Activated effector memory CD4-positive, alpha-beta T cell treated with Interleukin-2 at 50 U/mL for 16 hours (primary cell): Measurements from ENCODE around the gene RABGAP1L.
"Not testable (repeated sequence)": the region's sequence is repeated elsewhere in the genome, so short reads cannot be mapped to it uniquely, and the experiment has no call there.

ENCODE experiments used
- DNase-seq: peaks from one replicate; pipeline ENCODE4 v3.0.0-alpha.2; 2020

RABGAP1L gene

DNA sequence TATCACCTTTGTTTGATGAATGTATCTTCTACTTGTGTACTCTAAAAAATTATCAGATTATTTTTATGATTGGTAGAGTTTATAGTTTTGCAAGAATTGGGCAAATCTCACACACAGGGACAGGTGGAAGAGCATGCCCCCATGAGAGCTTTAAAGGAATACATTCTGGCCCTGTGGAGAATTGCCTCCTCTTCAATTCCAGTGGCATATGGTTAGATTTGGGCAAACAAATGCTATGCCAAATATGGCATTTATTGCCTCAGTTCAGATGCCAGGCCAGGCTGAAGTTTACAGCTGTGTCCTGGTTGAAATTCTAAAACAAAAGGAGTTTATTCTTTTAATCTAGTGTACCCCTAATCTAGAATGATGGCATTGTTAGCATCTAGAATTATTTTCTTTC lies 678.1 kb downstream of the RABGAP1L start:
- DNase-seq: no peak

- no peak for DNase-seq
Measured at GRCh38 chr1:174839211-174839610, 679.9 kb downstream of the RABGAP1L start.

DNA sequence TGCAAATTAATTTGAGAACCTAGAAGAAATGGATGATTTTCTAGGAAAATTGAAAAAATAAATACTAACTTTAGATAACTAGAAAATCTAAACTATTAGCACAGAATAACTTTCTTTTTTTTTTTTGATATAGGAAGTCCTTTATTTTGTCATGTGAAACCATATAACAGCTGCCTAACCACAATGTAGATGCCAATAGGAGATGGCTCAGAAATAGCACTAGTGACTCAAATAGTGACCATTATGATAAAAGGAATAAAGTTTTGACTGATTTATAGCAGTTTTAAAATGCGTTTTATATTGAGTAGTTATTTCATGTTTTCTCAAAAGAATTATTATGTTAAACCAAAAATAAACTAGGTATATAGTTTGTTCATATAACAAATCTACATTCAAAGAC lies 682.4 kb downstream of the RABGAP1L start:
- no peak for DNase-seq

GRCh38 chr1:174848593-174849560 lies 689.6 kb downstream of the RABGAP1L start:
- DNase-seq: not testable (repeated sequence)

DNA sequence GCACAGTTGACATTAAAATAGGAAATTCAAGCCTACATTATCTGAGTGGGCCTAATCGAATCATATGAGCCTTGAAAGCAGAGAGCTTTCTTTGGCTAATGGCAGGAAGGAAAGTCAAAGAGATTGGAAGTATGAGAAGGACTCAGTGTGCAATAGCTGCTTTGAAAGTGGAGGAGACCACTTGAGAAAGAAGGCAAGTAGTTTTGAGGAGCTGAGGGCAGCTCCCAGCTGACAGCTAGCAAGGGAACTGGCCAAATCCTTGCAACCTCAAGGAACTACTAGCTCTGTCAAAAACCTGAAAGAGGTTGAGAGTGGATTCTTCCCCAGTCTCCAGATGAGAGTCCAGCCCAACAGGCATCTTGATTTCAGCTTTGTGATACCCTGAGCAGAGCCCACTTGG lies 691.4 kb downstream of the RABGAP1L start:
- no peak for DNase-seq

DNA sequence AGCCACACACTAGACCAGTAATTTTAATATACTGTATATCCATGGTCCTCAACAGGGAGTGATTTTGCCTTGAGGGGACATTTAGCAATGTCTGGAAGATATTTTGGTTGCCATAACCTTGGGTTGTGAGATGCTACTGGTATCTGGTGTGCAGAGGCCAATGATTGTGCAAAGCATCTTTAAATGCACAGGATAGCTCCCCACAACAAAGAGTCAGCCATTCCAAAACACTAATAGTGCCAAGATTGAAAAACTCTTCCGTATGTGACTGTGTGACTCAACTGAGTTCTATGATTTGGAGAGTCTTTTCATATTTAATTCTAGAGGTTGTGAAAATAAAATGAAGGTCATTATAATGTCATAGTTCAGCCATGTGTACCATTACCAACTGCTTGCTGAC lies 699.0 kb downstream of the RABGAP1L start:
- no peak for DNase-seq

- no peak for DNase-seq
Measured at GRCh38 chr1:174870319-174870718, 711.0 kb downstream of the RABGAP1L start.

DNA sequence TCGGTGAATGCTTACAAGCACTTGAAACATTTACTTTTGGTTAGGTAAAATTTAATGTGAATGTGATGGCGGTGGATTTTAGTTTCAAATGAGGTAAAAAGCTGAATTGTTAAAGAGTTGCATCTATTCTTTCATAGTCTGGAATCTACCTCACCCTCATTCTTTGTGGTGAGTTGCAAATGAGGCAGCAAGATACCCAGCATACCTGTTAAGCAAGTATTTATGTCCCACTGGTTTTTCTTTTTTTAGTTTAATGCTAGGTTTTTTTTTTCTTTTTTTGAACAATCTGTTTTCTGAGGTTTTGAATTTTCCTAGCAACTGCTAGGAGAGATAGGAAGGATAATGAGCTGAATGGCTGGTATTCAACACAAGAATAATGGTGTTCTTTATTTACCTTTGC lies 712.6 kb downstream of the RABGAP1L start:
- DNase-seq: no peak

GRCh38 chr1:174872615-174873058 lies 713.3 kb downstream of the RABGAP1L start:
- no peak for DNase-seq

- DNase-seq: no peak
Measured at GRCh38 chr1:174874331-174875053, 715.2 kb downstream of the RABGAP1L start.

DNA sequence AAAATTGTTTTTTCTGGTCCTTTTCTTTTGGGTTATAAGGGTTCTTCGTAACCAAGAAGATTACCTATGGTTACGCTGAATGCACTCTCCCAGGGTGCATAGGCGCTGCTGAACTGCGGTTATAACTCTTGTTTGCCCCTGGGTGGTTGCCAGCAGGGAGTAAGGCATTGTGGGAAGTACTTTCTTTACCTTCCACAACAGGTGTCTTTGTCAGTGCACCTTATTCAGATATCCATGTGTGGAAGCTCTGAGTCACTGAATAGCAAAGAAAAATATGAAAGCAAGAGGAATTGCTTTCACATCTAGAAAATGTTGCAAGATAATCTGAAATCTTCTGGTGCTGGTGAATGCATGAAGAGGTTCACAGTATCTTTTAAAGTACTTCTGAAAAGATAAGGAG lies 716.0 kb downstream of the RABGAP1L start:
- peak; percentile 11 for DNase-seq

- no peak for DNase-seq
Measured at GRCh38 chr1:174877208-174877673, 717.9 kb downstream of the RABGAP1L start.

- no peak for DNase-seq
Measured at GRCh38 chr1:174880171-174880570, 720.9 kb downstream of the RABGAP1L start.

DNA sequence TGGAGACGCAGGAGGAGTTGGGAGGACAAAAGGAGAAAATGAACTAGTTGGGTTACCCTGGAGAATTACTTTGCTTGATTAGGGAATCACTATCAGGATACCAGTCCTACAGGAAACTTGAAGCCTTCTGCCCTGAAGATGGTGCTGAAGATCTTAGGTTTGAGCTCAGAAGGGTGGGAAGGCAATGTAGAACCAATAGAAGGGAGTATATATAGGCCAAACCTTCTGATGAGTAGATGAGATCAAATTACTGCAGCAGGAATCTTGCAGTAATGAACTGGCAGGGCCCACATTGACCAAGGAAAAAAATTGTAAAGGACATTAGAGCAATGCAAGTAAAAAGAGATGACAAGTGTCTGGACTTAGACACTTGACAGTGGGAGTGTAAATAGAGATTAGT lies 724.1 kb downstream of the RABGAP1L start:
- no peak for DNase-seq

GRCh38 chr1:174884038-174884437 lies 724.7 kb downstream of the RABGAP1L start:
- DNase-seq: no peak

GRCh38 chr1:174884566-174884965 lies 725.2 kb downstream of the RABGAP1L start:
- no peak for DNase-seq

DNA sequence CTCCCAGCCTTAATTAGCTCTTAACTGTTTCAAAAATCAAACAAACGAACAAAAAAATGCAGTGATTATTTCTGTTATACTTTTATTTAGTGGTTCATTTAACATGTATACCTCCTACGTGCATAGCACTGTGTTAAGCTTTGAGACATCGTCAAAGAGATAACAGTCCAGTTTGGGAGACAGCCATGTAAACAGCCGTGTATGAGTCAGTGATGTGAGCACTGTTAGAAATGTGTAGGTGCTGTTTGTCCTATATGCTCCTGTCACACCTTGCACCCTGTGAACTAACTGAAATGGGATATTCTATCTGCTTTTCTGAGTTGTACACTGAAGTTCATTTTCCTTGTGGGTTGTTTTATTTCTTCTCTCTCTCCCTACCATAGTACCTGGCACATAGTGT lies 730.7 kb downstream of the RABGAP1L start:
- no peak for DNase-seq

- DNase-seq: no peak
Measured at GRCh38 chr1:174892016-174892415, 732.7 kb downstream of the RABGAP1L start.

DNA sequence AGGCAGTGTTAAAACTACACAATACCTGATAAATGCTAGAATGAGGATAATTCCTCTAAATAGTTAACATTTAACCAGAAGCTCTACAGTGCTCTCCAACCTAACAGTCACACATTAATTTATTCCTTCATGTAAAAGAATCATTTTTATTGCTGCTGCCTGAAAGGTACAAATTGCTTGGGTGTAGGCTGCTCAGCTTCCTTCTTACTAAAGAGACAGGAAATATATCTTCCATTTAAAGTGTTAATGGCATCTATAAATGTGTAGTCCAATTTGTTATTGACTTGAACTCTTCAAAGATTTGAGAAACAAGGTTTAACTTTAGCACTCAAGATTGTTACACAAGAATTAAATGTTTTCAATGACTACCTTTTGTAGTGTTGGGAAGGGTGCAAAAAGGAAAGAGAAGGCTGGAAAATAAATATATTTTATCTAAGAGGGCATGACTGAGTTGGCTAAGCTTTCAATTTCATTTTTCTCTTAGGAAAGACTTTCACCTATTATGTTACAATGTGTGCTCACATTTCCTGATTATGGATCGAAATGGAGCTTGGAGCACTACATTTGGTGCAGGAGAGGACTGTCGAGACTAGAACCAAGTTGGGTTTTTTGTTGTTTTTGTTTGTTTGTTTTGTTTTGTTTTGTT lies 734.9 kb downstream of the RABGAP1L start:
- DNase-seq: no peak

GRCh38 chr1:174895610-174896009 lies 736.3 kb downstream of the RABGAP1L start:
- DNase-seq: not testable (repeated sequence)

- DNase-seq: no peak
Measured at GRCh38 chr1:174898102-174898797, 738.9 kb downstream of the RABGAP1L start.

DNA sequence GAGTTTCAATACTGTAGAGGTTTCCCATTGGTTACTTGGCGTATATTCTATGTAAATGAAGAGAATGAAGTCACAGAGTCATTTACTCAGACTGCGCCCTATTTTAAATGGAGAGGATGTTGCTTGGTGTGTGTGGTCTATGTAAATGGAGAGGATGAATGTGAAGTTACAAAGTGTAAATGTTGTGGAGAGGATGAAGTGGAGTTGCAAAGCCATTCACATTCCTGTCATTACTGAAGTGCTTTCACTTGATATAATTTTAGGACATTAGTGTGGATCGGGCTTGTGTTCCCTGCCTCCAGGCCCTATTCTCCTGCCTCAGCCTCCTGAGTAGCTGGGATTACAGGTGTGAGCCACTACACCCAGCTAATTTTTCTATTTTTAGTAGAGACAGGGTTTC lies 741.0 kb downstream of the RABGAP1L start:
- DNase-seq: no peak
